B cell (primary cell): ENCODE results near the gene VWA5B2.

Experiments used
- EZH2 ChIP-seq: IDR thresholded peaks from 2 replicates; pipeline ENCODE4 v1.6.1; 2012; ENCODE audit warnings: borderline replicate concordance, low read depth, mild to moderate bottlenecking, moderate library complexity, low read length; ENCODE audit not compliant: insufficient read depth, poor library complexity, severe bottlenecking
- TF ChIP-seq, protein P1 (sequence below): fragments of 200-600 bp; IDR thresholded peaks from one replicate; pipeline ENCODE4 v1.8.0; 2022; ENCODE audit warnings: antibody characterized with exemption, mild to moderate bottlenecking

DNA sequence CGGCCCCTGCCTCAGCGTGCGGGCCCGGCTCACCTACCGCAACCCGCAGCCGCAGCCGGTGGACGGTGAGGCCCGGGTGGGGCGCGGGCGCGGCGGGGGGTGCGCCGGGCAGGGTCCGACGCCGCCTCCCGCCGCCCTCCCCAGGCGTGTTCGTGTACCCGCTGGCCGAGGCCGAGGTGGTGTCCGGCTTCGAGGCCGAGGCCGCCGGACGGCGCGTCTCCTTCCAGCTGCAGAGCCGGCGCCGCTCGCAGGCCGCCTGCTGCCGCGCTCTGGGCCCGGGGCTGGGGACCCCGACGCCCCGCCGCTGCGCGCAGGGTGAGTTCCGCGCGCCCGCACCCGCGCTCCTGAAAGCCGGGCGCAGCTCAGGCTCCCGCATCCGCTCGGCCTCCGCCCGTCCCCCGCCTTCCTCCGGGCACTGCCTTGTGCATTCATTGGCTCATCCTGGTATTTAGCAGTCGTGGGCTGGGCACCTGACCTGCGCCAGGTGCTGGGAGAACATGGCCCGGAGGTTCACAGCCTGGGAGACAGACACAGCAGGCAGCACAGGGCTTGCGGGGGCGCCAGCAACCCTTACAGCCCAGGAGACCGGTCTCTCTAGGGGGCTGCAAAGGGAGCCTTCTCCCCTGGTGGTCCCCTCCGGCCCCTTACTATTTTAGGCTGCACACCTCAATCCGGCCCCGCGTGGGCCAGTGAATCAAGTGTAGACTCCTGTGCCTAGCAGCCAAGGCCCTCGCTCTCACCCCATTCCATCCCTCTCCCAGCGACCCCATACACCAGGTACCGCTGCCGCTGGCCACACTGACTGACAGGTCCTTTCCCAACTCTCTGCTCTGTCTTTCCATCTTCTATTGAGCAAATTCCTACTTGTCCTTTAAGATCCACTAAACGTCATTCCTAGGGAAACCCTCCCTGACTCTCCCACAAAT is 1.5 kb downstream of the VWA5B2 start:
- TF ChIP-seq, protein P1, sequence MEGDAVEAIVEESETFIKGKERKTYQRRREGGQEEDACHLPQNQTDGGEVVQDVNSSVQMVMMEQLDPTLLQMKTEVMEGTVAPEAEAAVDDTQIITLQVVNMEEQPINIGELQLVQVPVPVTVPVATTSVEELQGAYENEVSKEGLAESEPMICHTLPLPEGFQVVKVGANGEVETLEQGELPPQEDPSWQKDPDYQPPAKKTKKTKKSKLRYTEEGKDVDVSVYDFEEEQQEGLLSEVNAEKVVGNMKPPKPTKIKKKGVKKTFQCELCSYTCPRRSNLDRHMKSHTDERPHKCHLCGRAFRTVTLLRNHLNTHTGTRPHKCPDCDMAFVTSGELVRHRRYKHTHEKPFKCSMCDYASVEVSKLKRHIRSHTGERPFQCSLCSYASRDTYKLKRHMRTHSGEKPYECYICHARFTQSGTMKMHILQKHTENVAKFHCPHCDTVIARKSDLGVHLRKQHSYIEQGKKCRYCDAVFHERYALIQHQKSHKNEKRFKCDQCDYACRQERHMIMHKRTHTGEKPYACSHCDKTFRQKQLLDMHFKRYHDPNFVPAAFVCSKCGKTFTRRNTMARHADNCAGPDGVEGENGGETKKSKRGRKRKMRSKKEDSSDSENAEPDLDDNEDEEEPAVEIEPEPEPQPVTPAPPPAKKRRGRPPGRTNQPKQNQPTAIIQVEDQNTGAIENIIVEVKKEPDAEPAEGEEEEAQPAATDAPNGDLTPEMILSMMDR: no peak
- no peak for TF ChIP-seq EZH2
